GM21619 (cell line): ENCODE results near the gene METTL16.

ENCODE experiments used
- ATAC-seq: cut with Tn5 transposase; IDR thresholded peaks from one replicate; pipeline ENCODE4 v1.9.1; 2021; ENCODE audit not compliant: unreplicated experiment

Gene METTL16

GRCh38 chr17:2397247-2398171 lies 114.2 kb downstream of the METTL16 start:
- no peak for ATAC-seq

GRCh38 chr17:2396568-2397246 lies 115.0 kb downstream of the METTL16 start:
- ATAC-seq, result no peak

DNA sequence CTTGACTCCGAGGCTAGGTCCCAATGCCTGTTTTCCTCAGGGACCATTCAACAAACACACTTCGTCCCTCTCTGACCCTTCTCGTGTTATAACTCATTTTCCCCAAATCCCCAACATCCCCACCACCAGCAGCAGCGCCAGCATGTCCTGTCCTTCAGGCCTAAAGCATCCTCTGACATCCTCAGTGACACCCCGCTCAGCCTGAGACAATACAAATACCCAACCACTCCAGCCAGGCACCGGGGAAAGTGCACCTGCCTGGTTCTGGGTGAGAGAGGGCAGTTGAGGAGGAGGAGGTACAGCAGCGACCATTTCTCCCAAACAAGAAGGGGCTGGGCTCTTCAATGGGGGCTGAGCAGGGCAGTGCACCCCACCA lies 115.5 kb downstream of the METTL16 start:
- ATAC-seq, result no peak

- ATAC-seq, result no peak
Measured at GRCh38 chr17:2395258-2396181, 116.2 kb downstream of the METTL16 start.

GRCh38 chr17:2394775-2395201 lies 116.9 kb downstream of the METTL16 start:
- no peak for ATAC-seq

DNA sequence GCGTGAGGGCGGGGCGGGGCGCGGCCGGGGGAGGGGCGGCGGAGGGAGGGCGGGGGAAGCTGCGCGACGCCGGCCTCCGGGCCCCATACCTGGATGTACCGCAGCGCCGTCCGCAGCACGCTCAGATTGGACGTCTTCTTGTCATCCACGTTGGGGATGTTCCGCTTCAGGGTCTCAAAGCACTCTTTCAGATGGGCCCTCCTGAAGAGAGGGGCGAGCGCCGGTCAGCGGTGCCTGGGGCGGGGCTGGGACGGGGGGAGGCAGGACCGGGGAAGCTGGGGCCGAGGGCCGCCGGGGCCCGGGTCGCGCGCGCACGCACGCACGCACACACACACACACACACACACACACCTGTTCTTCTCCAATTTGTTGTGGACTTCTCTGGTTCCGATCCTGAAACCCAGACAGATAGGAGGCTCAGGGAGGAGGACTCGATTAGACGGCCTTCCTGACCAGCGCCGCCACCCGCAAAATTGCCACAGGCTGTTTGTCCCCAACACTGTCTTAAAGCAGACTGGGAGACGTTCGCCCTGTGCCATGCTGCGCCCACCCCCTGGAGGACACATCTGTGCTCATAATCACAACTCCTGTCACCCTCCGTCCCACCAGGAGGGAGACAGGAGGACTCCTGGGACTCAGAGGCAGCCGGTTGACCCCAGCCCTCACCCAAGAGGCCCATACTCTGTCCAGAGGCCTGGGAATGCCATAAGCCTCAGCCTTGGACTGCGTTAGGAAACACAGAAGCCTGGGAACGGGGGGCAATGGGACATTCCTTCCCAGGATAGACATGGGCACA lies 117.5 kb downstream of the METTL16 start:
- ATAC-seq, result peak; percentile 15

DNA sequence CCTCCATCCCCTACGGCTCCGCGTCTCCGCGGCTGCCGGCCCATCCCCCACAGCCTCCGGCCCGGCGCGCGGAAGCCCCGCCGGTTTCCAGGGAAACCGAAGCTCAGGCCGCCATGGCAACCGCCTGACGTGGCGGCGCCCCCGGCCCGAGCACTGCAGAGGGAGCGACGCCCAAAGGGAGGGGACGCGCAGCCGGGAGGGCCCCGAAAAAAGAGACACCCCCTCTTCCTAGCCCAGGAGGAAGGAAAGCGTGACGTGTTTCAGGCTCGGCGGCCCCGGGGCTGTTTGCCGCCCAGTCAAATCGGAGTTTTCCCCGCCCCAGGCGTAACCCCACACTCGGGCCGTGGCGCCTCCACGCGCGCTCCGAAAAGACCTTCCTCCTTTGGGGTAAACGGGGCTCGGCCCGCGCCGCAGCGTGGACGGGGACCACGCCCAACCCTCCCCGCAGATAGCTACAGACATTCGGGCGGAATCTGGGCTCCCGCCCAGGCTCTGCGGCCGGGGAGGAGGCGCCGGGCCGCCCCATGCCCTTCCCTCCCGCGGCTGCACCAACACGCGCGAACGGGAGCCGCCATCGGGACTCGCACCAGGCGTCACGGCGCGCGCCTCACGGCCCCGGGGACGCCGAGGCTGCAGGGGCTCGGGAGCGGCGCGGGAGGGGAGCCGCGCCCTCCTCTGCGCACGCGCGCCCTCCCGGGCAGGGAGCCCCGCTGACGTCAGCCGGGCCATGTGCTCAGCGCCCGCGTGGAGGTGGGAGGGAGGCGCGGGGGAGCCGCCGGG lies 118.3 kb downstream of the METTL16 start:
- ATAC-seq, result peak; percentile 36

GRCh38 chr17:2392252-2393173 lies 119.2 kb downstream of the METTL16 start:
- ATAC-seq, result peak; percentile 40

DNA sequence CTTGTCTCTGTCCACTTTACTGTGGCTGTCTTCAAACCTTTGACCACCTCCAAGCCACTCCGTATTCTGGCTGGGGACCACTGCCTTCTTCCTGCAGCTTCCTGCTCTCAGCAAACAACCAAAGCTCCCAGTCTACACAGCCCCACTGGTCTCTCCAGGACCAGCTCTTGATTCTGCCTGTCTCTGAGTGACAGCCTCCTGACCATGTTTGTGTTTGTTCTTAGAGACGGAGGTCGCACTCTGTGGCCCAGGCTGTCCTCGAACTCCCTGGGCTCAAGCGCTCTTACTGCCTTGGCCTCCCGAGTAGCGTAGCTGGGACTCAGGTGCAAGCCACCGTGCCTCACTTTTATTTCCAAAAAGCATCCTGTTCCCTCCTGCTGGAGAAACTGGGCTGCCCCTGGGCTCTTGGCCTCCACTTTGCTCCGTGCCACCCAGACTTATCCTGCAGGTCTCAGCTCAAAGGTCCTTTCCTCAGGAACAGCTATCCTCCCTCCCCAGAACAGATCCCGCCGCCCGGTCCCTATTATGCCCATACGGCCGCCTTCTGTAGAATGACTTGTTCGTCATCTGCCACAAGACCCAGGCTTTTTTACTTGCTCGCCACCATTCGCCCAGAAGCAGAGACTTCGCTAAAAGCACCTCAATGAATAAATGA lies 120.0 kb downstream of the METTL16 start:
- no peak for ATAC-seq

GRCh38 chr17:2390199-2390836 lies 121.4 kb downstream of the METTL16 start:
- no peak for ATAC-seq

DNA sequence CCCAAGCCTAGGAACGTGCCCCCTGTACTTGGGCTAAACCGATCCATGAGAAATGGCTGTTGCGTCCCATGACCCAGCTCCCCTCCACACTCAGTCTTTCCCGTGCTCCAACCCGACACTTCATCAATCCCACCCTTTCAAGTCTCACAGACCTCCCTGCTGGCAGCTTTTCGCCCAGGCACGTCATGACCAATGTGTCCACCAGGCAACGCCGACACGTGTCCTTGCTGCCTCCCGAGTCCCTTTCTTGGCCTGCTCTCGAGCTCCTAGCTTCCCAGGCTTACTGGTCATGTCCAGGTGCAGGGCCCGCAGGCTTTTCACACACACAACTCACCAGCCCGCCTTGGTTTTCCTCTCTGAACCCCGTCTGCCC lies 123.0 kb downstream of the METTL16 start:
- no peak for ATAC-seq

DNA sequence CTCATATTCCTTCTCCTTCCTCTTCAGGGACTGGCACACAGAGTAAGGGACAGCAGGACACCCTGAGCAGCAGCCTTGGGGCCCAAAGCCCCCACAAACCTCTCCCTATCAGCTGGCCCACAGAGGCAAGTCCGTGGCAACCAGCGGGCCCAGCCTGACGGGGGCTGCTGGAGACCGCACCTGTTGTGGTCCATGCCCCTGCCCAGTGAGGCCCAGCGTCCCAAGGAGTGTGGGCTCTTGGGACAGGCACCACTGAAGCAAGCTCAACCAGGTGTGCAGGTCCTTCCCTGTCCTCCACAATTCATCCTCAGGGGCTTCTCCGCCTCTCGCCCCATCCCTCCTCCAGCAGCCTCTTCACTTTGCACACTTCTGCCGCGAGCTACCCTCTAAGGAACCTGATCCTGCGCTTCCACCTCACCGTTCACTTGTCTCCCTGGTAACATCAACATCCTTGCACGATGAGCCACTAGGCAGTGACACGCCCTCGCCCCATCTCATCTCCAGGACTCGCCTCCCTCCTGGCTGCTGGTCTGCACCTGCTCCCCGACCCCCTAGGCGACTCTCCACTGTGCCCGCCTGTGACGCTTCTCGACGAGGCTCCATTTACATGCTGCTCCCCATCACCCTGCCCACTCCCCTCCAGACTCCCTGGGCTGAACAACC lies 123.5 kb downstream of the METTL16 start:
- no peak for ATAC-seq

- ATAC-seq, result no peak
Measured at GRCh38 chr17:2387086-2388019, 124.3 kb downstream of the METTL16 start.

GRCh38 chr17:2386400-2387085 lies 125.1 kb downstream of the METTL16 start:
- no peak for ATAC-seq
